DOHH2 (cell line): ENCODE results near the gene EEIG1.

Source experiments
- H3F3A ChIP-seq: fragments of 200-600 bp; sonication (generic), shearing (Covaris generic); 2 replicates; pipeline ENCODE4 v1.6.0; 2016; ENCODE audit warnings: antibody characterized with exemption, mild to moderate bottlenecking; ENCODE audit not compliant: control insufficient read depth, insufficient read depth
- H3K27ac ChIP-seq: fragments of 200-600 bp; sonication (generic); 2 replicates; pipeline ENCODE4 v1.5.1; 2014; ENCODE audit warnings: low read depth, mild to moderate bottlenecking, low read length, moderate library complexity
- H3K27me3 ChIP-seq: fragments of 200-600 bp; sonication (generic); 2 replicates; pipeline ENCODE4 v1.6.1; 2014; ENCODE audit warnings: mild to moderate bottlenecking, low read length, mixed read lengths; ENCODE audit not compliant: control insufficient read depth
- H3K36me3 ChIP-seq: fragments of 200-600 bp; sonication (generic); 2 replicates; pipeline ENCODE4 v1.6.1; 2014; ENCODE audit warnings: mild to moderate bottlenecking, low read length, moderate library complexity, mixed read lengths; ENCODE audit not compliant: control insufficient read depth
- H3K4me1 ChIP-seq: fragments of 200-600 bp; sonication (generic); 2 replicates; pipeline ENCODE4 v1.6.1; 2014; ENCODE audit warnings: mild to moderate bottlenecking, low read length, mixed read lengths; ENCODE audit not compliant: control insufficient read depth
- H3K4me2 ChIP-seq: fragments of 200-600 bp; sonication (generic); 2 replicates; pipeline ENCODE4 v1.6.0; 2014; ENCODE audit warnings: mild to moderate bottlenecking, low read length, moderate library complexity
- H3K4me3 ChIP-seq: fragments of 200-600 bp; sonication (generic); 2 replicates; pipeline ENCODE4 v1.5.1; 2014; ENCODE audit warnings: mild to moderate bottlenecking, low read length, mixed read lengths
- H3K79me2 ChIP-seq: fragments of 200-600 bp; sonication (generic); 2 replicates; pipeline ENCODE4 v1.6.1; 2014; ENCODE audit warnings: mild to moderate bottlenecking, low read length, mixed read lengths; ENCODE audit not compliant: control insufficient read depth
- H3K9me2 ChIP-seq: fragments of 200-600 bp; sonication (generic); replicated peaks from 2 replicates; pipeline ENCODE4 v1.6.1; 2014; ENCODE audit warnings: mild to moderate bottlenecking, low read length, mixed read lengths; ENCODE audit not compliant: control insufficient read depth
- H3K9me3 ChIP-seq: fragments of 200-600 bp; sonication (generic); 2 replicates; pipeline ENCODE4 v1.6.1; 2014; ENCODE audit warnings: antibody characterized with exemption, low read length, mixed read lengths; ENCODE audit not compliant: control insufficient read depth, insufficient read depth
- H4K20me1 ChIP-seq: fragments of 200-600 bp; sonication (generic); 2 replicates; pipeline ENCODE4 v1.6.0; 2014; ENCODE audit warnings: low read depth, mild to moderate bottlenecking, antibody characterized with exemption, low read length, moderate library complexity; ENCODE audit not compliant: control insufficient read depth, insufficient read depth
- CTCF ChIP-seq: fragments of 200-600 bp; sonication (generic); IDR thresholded peaks from one replicate; pipeline ENCODE4 v1.5.1; 2014; ENCODE audit warnings: antibody characterized with exemption, mild to moderate bottlenecking, low read depth, low read length; ENCODE audit not compliant: poor library complexity, severe bottlenecking
- EZH2phosphoT487 ChIP-seq: fragments of 200-600 bp; sonication (generic); IDR thresholded peaks from 2 replicates; pipeline ENCODE4 v1.6.1; 2017; ENCODE audit warnings: borderline replicate concordance, mild to moderate bottlenecking, antibody characterized with exemption, low read length, moderate library complexity, mixed read lengths

Gene EEIG1

GRCh38 chr9:127943731-127944144, 37.1 kb downstream of the EEIG1 start:
- Histone ChIP-seq H3K79me2 (peaks cover 25% of the 10 kb centered on the region), H3K36me3 (peaks cover 86% of the 10 kb centered on the region), H3K4me2 (peak overlapping the region; percentile 14), H3K27me3 (no peaks in the 10 kb centered on the region), H3K4me1 (peaks cover 45% of the 10 kb centered on the region), H3K9me2 (no peaks in the 10 kb centered on the region), H3K27ac (0 out of 2 replicates have a peak overlapping the region, but pooled peaks have one; percentile 3), H3F3A (peaks cover 19% of the 10 kb centered on the region), H3K9me3 (no peaks in the 10 kb centered on the region), H3K4me3 (no peak overlapping the region), H4K20me1 (peaks cover 4% of the 10 kb centered on the region; the same call in 1 of the 2 replicates)
- TF ChIP-seq CTCF (peak; percentile 94), EZH2phosphoT487 (no peak)

- Histone ChIP-seq H3K4me2 (peak overlapping the region; percentile 14; the same call in 1 of the 2 replicates), H3K27ac (0 out of 2 replicates have a peak overlapping the region, but pooled peaks have one; percentile 1), H3F3A (peaks cover 22% of the 10 kb centered on the region)
These were observed 37.7 kb downstream of the EEIG1 start for GRCh38 chr9:127943011-127943662.

GRCh38 chr9:127942216-127943010, 38.4 kb downstream of the EEIG1 start:
- no peak overlapping the region for H3K4me3 ChIP-seq
- no peaks in the 10 kb centered on the region for H3K9me2 ChIP-seq
- no peak overlapping the region for H3K4me2 ChIP-seq
- H3K27me3 ChIP-seq = no peaks in the 10 kb centered on the region
- peaks cover 14% of the 10 kb centered on the region for H3K79me2 ChIP-seq
- TF ChIP-seq CTCF (peak; percentile 96), EZH2phosphoT487 (no peak)
- H3K36me3 ChIP-seq = peaks cover 72% of the 10 kb centered on the region
- H3K27ac ChIP-seq = no peak overlapping the region
- H4K20me1 ChIP-seq = peaks cover 4% of the 10 kb centered on the region; the same call in 1 of the 2 replicates
- H3F3A ChIP-seq = peaks cover 22% of the 10 kb centered on the region
- no peaks in the 10 kb centered on the region for H3K9me3 ChIP-seq
- H3K4me1 ChIP-seq = peaks cover 41% of the 10 kb centered on the region

More at GRCh38 chr9:127943011-127943662, 37.7 kb downstream of the EEIG1 start:
- H3K9me2 ChIP-seq = no peaks in the 10 kb centered on the region
- no peak for TF ChIP-seq CTCF
- TF ChIP-seq EZH2phosphoT487 = no peak
- H3K9me3 ChIP-seq = no peaks in the 10 kb centered on the region
- H4K20me1 ChIP-seq = peaks cover 4% of the 10 kb centered on the region; the same call in 1 of the 2 replicates
- peaks cover 80% of the 10 kb centered on the region for H3K36me3 ChIP-seq
- peaks cover 19% of the 10 kb centered on the region for H3K79me2 ChIP-seq
- no peaks in the 10 kb centered on the region for H3K27me3 ChIP-seq
- peaks cover 45% of the 10 kb centered on the region for H3K4me1 ChIP-seq
- H3K4me3 ChIP-seq = no peak overlapping the region
